ENCODE results near the gene HNMT.
"Not testable (repeated sequence)": the region's sequence is repeated elsewhere in the genome, so short reads cannot be mapped to it uniquely, and the experiment has no call there.

Gene HNMT

GRCh38 chr2:137987011-137987410, 22.7 kb downstream of the HNMT start:
- Histone ChIP-seq H3K27ac (ENCODE audit: low read depth, low read length) (no peak overlapping the region), H3K9me2 (replicated peaks; ENCODE audit: control insufficient read depth, low read length) (no peaks in the 10 kb centered on the region)

GRCh38 chr2:137991078-137991477, 26.8 kb downstream of the HNMT start:
- peaks cover 4% of the 10 kb centered on the region; the same call in 1 of the 2 replicates for H3K9me3 ChIP-seq (ENCODE audit: control insufficient read depth, insufficient read depth, low read length)
- H3K27ac ChIP-seq (ENCODE audit: low read depth, low read length), result no peak overlapping the region
- no peaks in the 10 kb centered on the region for H4K20me1 ChIP-seq (ENCODE audit: control insufficient read depth, insufficient read depth, low read depth, low read length)
- H3K4me2 ChIP-seq (ENCODE audit: low read length), result no peak overlapping the region
- H3K36me3 ChIP-seq (ENCODE audit: control insufficient read depth, low read length), result no peaks in the 10 kb centered on the region
- H3K27me3 ChIP-seq (ENCODE audit: control insufficient read depth, low read length), result no peaks in the 10 kb centered on the region
- H3F3A ChIP-seq (ENCODE audit: control insufficient read depth, insufficient read depth), result no peaks in the 10 kb centered on the region
- no peaks in the 10 kb centered on the region for H3K9me2 ChIP-seq (replicated peaks; ENCODE audit: control insufficient read depth, low read length)
- TF ChIP-seq EZH2phosphoT487 (IDR thresholded peaks at IDR 0.05; ENCODE audit: borderline replicate concordance, low read length) (no peak), CTCF (IDR thresholded peaks at IDR 0.05; ENCODE audit: low read depth, low read length, poor library complexity, severe bottlenecking) (no peak)
- H3K4me1 ChIP-seq (ENCODE audit: control insufficient read depth, low read length), result no peaks in the 10 kb centered on the region
- H3K79me2 ChIP-seq (ENCODE audit: control insufficient read depth, low read length), result no peaks in the 10 kb centered on the region
- H3K4me3 ChIP-seq (ENCODE audit: low read length), result no peak overlapping the region

More at GRCh38 chr2:137987011-137987410, 22.7 kb downstream of the HNMT start:
- Histone ChIP-seq H3K79me2 (ENCODE audit: control insufficient read depth, low read length) (no peaks in the 10 kb centered on the region), H3K36me3 (ENCODE audit: control insufficient read depth, low read length) (no peaks in the 10 kb centered on the region), H3K4me2 (ENCODE audit: low read length) (no peak overlapping the region), H3K4me3 (ENCODE audit: low read length) (no peak overlapping the region), H4K20me1 (ENCODE audit: control insufficient read depth, insufficient read depth, low read depth, low read length) (no peaks in the 10 kb centered on the region), H3F3A (ENCODE audit: control insufficient read depth, insufficient read depth) (no peaks in the 10 kb centered on the region), H3K27me3 (ENCODE audit: control insufficient read depth, low read length) (no peaks in the 10 kb centered on the region), H3K4me1 (ENCODE audit: control insufficient read depth, low read length) (no peaks in the 10 kb centered on the region), H3K9me3 (ENCODE audit: control insufficient read depth, insufficient read depth, low read length) (no peaks in the 10 kb centered on the region; the same call in 1 of the 2 replicates)
- TF ChIP-seq EZH2phosphoT487 (IDR thresholded peaks at IDR 0.05; ENCODE audit: borderline replicate concordance, low read length), result no peak
- TF ChIP-seq CTCF (IDR thresholded peaks at IDR 0.05; ENCODE audit: low read depth, low read length, poor library complexity, severe bottlenecking), result no peak

- no peaks in the 10 kb centered on the region for H3K4me1 ChIP-seq (ENCODE audit: control insufficient read depth, low read length)
- H4K20me1 ChIP-seq (ENCODE audit: control insufficient read depth, insufficient read depth, low read depth, low read length), result no peaks in the 10 kb centered on the region
- H3K36me3 ChIP-seq (ENCODE audit: control insufficient read depth, low read length), result no peaks in the 10 kb centered on the region
- no peak overlapping the region for H3K4me3 ChIP-seq (ENCODE audit: low read length)
- H3K27me3 ChIP-seq (ENCODE audit: control insufficient read depth, low read length), result no peaks in the 10 kb centered on the region
- no peaks in the 10 kb centered on the region for H3K9me2 ChIP-seq (replicated peaks; ENCODE audit: control insufficient read depth, low read length)
- no peak overlapping the region for H3K27ac ChIP-seq (ENCODE audit: low read depth, low read length)
- TF ChIP-seq EZH2phosphoT487 (IDR thresholded peaks at IDR 0.05; ENCODE audit: borderline replicate concordance, low read length) (no peak), CTCF (IDR thresholded peaks at IDR 0.05; ENCODE audit: low read depth, low read length, poor library complexity, severe bottlenecking) (no peak)
- no peaks in the 10 kb centered on the region for H3F3A ChIP-seq (ENCODE audit: control insufficient read depth, insufficient read depth)
- H3K9me3 ChIP-seq (ENCODE audit: control insufficient read depth, insufficient read depth, low read length), result peaks cover 4% of the 10 kb centered on the region; the same call in 1 of the 2 replicates
- H3K4me2 ChIP-seq (ENCODE audit: low read length), result no peak overlapping the region
- H3K79me2 ChIP-seq (ENCODE audit: control insufficient read depth, low read length), result no peaks in the 10 kb centered on the region
These were observed 27.9 kb downstream of the HNMT start for GRCh38 chr2:137992039-137992646.

GRCh38 chr2:137993715-137994476, 29.6 kb downstream of the HNMT start:
- not testable (repeated sequence) for H4K20me1 ChIP-seq (ENCODE audit: control insufficient read depth, insufficient read depth, low read depth, low read length); H3K4me1 ChIP-seq (ENCODE audit: control insufficient read depth, low read length); H3K9me3 ChIP-seq (ENCODE audit: control insufficient read depth, insufficient read depth, low read length)

GRCh38 chr2:137995368-137995767, 31.1 kb downstream of the HNMT start:
- H3K4me2 ChIP-seq (ENCODE audit: low read length); H3K9me2 ChIP-seq (replicated peaks; ENCODE audit: control insufficient read depth, low read length); H3K27ac ChIP-seq (ENCODE audit: low read depth, low read length); H3K4me1 ChIP-seq (ENCODE audit: control insufficient read depth, low read length); H3K4me3 ChIP-seq (ENCODE audit: low read length); H3K27me3 ChIP-seq (ENCODE audit: control insufficient read depth, low read length); H3K9me3 ChIP-seq (ENCODE audit: control insufficient read depth, insufficient read depth, low read length); H3K79me2 ChIP-seq (ENCODE audit: control insufficient read depth, low read length); H3F3A ChIP-seq (ENCODE audit: control insufficient read depth, insufficient read depth); H3K36me3 ChIP-seq (ENCODE audit: control insufficient read depth, low read length); H4K20me1 ChIP-seq (ENCODE audit: control insufficient read depth, insufficient read depth, low read depth, low read length): not testable (repeated sequence)

More at GRCh38 chr2:137993715-137994476, 29.6 kb downstream of the HNMT start:
- H3K27ac ChIP-seq (ENCODE audit: low read depth, low read length); H3K4me2 ChIP-seq (ENCODE audit: low read length); H3K4me3 ChIP-seq (ENCODE audit: low read length); H3F3A ChIP-seq (ENCODE audit: control insufficient read depth, insufficient read depth); H3K79me2 ChIP-seq (ENCODE audit: control insufficient read depth, low read length); H3K36me3 ChIP-seq (ENCODE audit: control insufficient read depth, low read length); H3K9me2 ChIP-seq (replicated peaks; ENCODE audit: control insufficient read depth, low read length); H3K27me3 ChIP-seq (ENCODE audit: control insufficient read depth, low read length): not testable (repeated sequence)
